ENCODE data around the gene MAEL.

The MAEL gene

GRCh38 chr1:166988974-166989515 lies at the start of gene MAEL:
Gene MAEL (plus strand): TSS chr1:166989280. CDS start chr1:166989353, 73 bp downstream.
- Histone ChIP-seq H3K4me3 (ENCODE audit: low read depth in 1 of 2, low read length in 1 of 2) (no peak within 1 kb of the TSS), H3K27me3 (peaks cover 4% of the 10 kb centered on the region), H3K9me3 (no peaks in the 10 kb centered on the region), H3K27ac (no peak within 1 kb of the TSS), H3K36me3 (no peaks in the 10 kb centered on the region), H3K4me1 (ENCODE audit: control insufficient read depth in 1 of 2, insufficient read depth in 1 of 2, low read depth in 1 of 2, low read length in 1 of 2) (no peaks in the 10 kb centered on the region)
- no peak for TF ChIP-seq CTCF (IDR thresholded peaks at IDR 0.05)

GRCh38 chr1:166939741-166940375 lies 49.2 kb upstream of the MAEL start:
- Histone ChIP-seq H3K36me3 (no peaks in the 10 kb centered on the region), H3K4me1 (ENCODE audit: control insufficient read depth in 1 of 2, insufficient read depth in 1 of 2, low read depth in 1 of 2, low read length in 1 of 2) (no peaks in the 10 kb centered on the region), H3K27me3 (peaks cover 5% of the 10 kb centered on the region), H3K9me3 (no peaks in the 10 kb centered on the region), H3K4me3 (ENCODE audit: low read depth in 1 of 2, low read length in 1 of 2) (no peak overlapping the region), H3K27ac (no peak overlapping the region)
- no peak for TF ChIP-seq CTCF (IDR thresholded peaks at IDR 0.05)

DNA sequence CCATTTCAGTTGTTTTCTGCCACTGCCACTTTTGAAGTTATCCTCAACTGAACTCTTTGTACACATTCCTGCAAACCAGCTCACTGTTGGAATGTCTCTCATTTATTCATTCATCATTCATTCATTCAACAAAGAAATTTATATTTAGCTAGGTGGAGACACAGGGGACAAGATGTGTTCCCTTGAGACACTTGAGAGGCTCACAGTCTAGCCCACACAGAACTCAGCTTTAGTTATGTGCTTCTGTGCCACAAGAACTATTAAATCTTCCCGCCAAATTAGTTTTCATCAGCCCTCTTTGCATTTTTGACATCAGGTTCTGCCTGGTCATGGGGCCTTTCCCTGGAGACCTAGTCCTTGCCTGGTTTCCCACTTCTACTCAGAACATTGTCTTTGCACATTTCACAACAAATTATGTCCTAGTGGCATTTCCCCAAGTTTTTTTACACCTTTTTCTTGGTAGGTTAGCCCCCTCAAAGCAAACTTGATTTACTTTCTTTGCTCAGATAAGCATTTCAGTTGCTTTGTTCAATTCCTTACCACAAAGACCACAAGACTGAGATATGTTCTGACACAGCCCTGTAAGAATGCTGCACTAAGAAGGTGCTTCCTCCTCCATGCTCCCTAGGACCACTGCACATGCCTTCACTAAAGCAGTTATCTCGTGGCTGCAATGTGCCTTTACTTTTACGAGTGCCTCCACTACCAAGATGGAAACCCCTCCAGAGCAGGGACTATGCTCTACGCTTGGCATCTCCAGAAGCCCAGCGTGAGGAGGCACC lies 44.7 kb upstream of the MAEL start:
- Histone ChIP-seq H3K36me3 (no peaks in the 10 kb centered on the region), H3K27me3 (peaks cover 50% of the 10 kb centered on the region), H3K4me1 (ENCODE audit: control insufficient read depth in 1 of 2, insufficient read depth in 1 of 2, low read depth in 1 of 2, low read length in 1 of 2) (peaks cover 0 to 6% of the 10 kb centered on the region in 2 experiments), H3K4me3 (ENCODE audit: low read depth in 1 of 2, low read length in 1 of 2) (no peak overlapping the region), H3K9me3 (no peaks in the 10 kb centered on the region), H3K27ac (no peak overlapping the region)
- TF ChIP-seq CTCF (IDR thresholded peaks at IDR 0.05), result no peak

- Histone ChIP-seq H3K9me3 (no peaks in the 10 kb centered on the region), H3K4me3 (ENCODE audit: low read depth in 1 of 2, low read length in 1 of 2) (no peak overlapping the region), H3K4me1 (ENCODE audit: control insufficient read depth in 1 of 2, insufficient read depth in 1 of 2, low read depth in 1 of 2, low read length in 1 of 2) (peaks cover 0 to 6% of the 10 kb centered on the region in 2 experiments), H3K36me3 (no peaks in the 10 kb centered on the region), H3K27me3 (peaks cover 79% of the 10 kb centered on the region), H3K27ac (no peak overlapping the region)
- TF ChIP-seq CTCF (IDR thresholded peaks at IDR 0.05), result no peak
These were observed 41.6 kb upstream of the MAEL start for GRCh38 chr1:166947398-166948043.

DNA sequence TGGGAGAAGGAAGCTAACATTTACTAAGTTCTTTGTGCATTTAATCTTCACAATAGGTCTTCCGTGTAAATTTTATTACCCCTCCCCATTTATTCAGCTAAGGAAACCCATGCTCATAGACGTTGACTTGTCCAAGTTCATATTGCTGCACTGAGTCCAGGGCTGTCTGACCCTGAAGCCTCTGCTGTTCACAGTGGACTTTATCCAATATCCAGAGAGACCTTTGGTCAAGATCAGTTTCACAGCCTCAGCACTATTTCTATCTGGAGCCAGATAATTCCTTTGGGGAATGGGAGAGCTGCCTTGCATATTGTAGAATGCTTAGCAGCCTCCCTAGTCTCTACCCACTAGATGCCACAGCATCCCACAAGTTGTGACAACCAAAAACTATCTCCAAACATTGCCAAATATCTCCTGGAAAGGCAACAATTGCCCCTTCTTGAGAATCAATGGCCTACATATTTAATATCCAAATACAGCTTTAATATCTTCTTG lies 40.2 kb upstream of the MAEL start:
- Histone ChIP-seq H3K27me3 (peaks cover 89% of the 10 kb centered on the region), H3K27ac (no peak overlapping the region), H3K4me1 (ENCODE audit: control insufficient read depth in 1 of 2, insufficient read depth in 1 of 2, low read depth in 1 of 2, low read length in 1 of 2) (peaks cover 0 to 6% of the 10 kb centered on the region in 2 experiments), H3K36me3 (no peaks in the 10 kb centered on the region), H3K9me3 (no peaks in the 10 kb centered on the region), H3K4me3 (ENCODE audit: low read depth in 1 of 2, low read length in 1 of 2) (no peak overlapping the region)
- TF ChIP-seq CTCF (IDR thresholded peaks at IDR 0.05), result no peak

Data from neutrophil (primary cell).